A172 (cell line): Measurements from ENCODE around the gene CHST14. TPM values are rescaled to one million over a fixed set of nuclear protein-coding genes. Genes with fewer than 3 reads are reported as not detected.

Experiments used
- DNase-seq: peaks from one replicate; pipeline ENCODE4 v3.0.0-alpha.2; 2015; ENCODE audit warnings: low spot score
- total RNA-seq: library from RNA; depleted of rRNA; stranded (reverse); fragments of >200 nt; shearing (Covaris generic); gene quantifications from 2 replicates; pipeline ENCODE4 v1.2.3, GENCODE V29; 2014; rRNA removed

Gene CHST14, protein sequence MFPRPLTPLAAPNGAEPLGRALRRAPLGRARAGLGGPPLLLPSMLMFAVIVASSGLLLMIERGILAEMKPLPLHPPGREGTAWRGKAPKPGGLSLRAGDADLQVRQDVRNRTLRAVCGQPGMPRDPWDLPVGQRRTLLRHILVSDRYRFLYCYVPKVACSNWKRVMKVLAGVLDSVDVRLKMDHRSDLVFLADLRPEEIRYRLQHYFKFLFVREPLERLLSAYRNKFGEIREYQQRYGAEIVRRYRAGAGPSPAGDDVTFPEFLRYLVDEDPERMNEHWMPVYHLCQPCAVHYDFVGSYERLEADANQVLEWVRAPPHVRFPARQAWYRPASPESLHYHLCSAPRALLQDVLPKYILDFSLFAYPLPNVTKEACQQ
- 39.0 and 49.1 TPM in 2 replicates for total RNA-seq

DNA sequence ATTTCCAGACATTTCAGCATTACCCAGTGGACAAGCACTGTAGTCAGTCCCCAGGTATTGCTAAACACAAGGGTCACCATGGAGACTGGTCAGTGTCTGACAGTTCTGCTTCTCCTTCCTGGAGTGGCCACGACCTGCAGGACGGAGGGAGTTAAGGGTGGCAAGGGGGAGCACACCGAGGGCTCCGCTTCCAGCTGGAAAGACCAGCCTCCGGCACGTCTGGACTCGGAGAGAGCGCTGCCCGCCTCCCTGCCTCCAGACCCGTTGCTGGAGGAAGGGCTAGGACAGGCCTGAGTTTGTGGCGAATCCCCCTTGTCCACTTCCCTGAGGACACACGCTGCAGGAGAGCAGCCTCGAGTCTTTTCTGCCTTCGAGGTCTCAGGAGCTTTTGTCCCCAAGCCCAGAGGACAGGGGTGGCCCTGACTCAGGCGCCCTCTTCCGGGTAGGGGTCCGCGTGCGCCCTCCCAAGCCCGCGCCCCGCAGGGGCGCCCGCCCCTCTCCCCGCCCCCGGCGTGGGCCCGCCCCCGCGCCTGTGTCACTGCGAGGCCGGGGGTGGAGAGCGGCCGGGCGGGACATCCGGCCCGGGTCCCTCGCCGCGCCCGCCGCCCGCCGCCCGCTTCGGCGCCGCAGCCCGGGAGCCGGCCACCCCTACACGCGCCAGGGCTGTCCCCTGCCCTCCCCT is at the start of gene CHST14:
Gene CHST14 (plus strand): TSS at position 562 of the 682 bp plus-strand sequence. CDS start 230 bp downstream, outside the sequence.
- peak; percentile 35 for DNase-seq

DNA sequence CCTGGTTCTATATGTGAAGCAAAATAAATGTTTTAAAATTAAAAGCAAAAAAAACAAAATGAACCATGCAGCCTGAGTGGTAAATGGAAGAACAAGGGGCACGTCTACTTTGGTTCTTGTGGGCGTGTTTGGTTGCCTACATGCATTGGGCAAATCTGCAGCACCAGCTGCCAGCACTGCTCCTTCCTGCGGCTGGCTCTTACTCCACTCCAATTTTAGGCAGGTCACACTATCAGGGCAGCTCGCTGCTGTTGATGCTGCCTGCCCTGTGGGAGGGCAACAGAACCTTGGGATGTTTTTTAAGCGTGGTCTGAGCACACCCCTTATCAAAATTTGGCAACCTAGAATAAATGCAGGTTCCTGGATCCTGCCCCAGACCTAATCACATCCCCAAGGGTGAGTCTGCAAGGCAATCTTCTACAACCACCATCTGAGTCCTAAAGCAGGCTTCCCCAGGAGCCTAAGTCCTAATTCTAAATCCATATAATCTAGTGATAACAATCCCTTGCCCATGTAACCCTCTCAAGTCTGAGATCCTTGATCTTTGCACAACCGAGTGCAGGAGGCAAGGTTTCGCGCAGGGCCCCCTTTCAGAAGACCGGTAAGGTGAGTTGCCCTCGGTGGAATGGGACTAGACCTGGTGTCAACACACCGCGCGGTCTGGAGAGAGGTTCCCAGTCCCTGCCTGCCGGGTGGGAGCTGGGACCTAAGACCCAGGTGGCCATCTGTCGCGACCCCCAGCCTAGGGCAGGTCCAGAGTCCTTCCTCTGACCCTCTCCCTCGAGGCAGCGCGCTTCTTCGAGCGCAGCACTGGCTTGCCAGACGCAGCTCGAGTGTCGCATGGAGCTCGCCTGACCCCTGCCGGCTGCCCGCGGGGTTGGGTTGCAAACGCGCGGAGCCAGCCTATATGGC is 49.3 kb upstream of the CHST14 start:
- DNase-seq = no peak

DNA sequence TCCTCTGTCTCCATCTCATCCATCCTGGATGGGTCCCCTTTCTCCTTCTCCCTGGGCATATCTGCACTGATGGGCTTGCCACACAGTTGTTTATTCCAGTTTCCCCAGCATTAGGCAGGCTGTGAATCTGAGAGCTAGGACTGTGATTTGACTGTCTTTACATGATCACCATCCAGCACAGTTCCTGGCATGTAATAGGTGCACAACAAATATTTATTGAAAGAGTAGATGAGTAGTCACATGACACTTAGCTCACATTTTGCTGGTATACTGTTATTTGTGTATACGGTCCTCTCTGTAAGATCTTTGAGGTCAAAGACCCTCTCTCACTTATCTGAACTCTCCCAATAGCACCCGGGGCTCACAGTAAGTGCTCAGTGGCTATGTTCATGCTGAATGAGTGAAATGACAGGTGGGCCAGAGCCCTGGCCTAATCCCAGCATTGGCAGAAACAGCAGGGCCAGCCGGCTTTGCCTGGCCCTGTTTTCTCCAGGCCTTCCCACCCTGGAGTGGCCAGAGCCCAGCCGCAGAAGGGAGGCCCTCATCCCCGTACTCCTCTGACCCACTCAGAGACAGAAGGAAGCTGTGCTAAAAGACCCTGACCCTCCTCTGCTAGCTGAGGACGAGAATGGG is 46.2 kb upstream of the CHST14 start:
- DNase-seq = no peak

DNA sequence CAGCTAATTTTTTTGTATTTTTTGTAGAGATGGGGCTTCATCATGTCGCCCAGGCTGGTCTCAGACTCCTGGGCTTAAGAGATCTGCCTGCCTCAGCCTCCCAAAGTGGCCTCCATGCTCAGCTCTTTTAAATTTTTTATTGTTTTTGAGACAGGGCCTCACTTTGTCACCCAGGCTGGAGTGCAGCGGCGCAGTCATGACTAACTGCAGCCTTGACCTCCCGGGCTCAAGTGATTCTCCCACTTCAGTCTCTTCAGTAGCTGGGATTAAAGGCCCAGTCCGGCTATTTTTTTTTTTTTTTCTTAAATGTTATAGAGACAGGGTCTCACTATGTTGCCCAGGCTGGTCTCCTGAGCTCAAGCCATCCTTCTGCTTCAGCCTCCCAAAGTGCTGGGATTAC is 45.1 kb upstream of the CHST14 start:
- no peak for DNase-seq

DNA sequence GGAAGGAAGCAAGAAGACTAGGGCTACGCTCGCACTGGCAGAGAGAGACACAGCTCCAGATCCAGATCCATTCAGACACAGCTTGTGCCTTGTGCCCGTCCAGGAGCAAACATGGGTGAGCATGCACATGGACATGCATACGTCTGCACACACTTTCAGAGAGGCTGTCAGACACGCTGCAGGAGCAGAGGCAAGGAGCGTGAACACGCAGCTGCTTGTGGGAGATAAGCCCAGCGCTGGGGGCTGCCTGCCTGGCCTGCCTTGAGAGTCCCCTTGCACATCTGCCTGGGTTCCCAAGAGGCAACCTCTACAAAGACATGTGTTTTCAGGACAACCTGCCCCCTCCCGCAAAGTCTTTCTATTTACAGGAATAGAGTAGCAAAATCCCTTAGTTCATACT is 43.6 kb upstream of the CHST14 start:
- DNase-seq = no peak

DNA sequence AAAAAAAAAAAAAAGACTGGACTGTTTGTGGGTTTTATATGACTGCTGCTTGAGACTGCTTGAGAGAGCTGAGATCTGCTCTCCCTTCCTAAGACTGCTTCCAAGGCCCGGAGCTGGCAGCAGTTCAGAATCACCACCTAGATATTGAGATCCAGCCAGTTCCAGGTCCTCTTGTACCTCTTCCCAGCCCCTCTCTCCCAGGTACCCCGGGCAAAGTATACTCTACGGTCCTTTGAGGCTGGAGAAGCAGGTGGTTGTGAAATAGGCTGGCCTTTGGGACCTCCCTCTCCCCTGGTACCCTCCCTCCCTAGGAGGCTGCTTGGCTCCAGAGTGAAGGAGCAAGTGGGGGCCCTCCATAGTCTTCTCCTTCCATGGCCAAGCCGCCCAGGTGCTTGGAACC is 42.6 kb upstream of the CHST14 start:
- DNase-seq = no peak

DNA sequence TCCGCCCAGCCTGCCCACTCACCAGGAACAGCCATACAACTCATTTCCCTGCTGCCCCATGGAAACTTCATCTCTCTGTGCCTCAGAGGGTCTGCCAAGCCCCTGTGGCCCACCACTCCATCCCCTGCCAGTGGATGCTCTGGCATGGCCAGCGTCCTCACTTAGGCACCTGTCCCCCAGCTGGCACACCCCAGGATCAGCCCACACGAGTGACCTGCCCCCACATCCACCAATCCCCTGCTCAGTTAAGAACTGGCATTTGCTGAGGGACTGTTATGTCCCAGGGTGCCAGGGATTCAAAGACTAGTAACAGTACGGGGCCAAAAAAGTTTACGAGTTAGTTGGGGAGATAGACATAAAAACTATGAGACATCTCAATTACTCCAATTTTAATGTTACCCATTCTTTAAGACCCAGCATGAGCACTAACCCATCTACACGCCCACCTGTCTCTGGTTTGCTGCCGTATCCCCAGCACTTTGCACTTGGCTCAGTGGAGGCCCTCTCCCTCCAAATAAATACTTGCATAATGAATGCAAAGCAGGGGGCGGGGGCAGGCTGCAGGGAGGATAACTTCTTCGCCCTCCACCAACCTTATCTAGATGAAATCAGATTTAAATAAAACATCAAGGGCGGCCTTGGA is 41.6 kb upstream of the CHST14 start:
- DNase-seq = no peak

DNA sequence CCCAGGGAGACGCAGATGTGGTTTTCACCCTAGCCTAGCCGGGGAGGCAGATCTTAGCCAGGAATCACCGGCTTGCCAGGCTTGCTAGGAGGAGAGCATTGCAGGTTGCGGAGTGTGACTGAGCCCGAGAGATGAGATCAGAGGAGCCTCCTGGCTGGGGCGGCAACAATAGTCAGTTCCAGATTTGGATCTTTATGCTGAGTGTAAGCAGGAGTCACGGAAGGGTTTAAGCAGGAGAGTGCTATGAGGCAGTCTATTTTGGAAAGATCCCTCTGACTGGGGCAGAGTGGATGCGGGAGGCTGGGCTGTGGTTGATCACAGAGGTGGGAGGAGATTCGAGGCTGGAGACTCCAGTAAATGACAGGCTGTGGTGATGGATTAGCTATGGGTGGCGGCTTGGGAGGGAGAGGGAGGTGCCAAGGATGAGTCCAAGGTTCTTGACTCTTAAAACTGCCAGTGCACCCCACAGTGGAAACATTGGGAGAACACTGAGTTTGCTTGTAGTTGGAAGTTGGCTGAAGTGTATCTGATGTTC is 40.4 kb upstream of the CHST14 start:
- DNase-seq = peak; percentile 76

DNA sequence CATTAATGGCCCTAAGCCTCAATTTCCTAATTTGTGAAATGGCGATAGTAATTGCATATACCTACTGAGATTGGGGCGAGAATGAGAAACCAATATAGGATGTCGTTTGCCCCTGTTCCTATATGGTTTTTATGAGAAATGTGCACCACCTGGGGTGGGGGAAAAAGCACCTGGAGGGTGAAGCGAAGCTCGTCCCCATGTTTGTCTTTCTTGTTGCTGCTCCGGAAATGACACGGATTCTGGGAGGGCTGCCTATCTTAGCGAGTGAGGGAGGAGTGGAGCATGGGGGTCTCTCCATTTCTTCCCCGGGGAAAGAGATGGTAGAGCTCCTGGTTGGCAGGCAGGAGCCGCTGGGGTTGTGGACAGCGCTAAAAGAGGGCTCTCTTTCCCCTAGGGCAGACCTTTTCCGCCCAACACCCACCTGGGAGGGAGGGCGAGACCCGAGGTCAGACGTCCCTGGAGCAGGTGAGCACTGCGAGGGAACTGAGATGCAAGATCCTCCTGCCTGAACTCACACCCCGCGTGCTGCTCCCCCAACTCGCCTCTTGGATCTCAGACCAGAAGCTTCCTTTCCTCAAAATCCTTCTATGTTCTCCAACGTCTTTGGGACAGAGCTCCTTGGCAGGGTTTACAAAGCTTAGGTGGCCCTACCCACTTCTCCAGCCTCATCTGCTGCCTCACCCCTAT is 35.6 kb upstream of the CHST14 start:
- no peak for DNase-seq

DNA sequence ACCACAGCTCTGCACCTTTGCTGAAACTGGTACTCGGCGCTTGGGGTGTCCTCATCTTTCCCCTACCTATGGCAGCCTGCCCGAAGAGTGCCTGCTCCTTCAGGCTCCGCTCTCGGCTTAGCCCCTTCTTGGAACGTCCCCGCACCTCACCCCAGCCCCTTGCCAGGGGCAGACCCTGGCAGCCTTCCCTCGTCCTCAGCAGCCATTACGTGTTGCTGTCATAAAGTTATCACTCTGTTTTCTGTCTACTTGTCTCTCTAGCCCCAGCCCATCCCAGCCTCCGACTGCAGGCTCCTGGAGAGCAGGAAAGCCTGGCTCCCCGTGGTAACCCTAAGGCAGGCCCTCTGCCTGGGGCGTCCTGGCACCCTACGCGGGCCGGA is 35.1 kb upstream of the CHST14 start:
- no peak for DNase-seq

DNA sequence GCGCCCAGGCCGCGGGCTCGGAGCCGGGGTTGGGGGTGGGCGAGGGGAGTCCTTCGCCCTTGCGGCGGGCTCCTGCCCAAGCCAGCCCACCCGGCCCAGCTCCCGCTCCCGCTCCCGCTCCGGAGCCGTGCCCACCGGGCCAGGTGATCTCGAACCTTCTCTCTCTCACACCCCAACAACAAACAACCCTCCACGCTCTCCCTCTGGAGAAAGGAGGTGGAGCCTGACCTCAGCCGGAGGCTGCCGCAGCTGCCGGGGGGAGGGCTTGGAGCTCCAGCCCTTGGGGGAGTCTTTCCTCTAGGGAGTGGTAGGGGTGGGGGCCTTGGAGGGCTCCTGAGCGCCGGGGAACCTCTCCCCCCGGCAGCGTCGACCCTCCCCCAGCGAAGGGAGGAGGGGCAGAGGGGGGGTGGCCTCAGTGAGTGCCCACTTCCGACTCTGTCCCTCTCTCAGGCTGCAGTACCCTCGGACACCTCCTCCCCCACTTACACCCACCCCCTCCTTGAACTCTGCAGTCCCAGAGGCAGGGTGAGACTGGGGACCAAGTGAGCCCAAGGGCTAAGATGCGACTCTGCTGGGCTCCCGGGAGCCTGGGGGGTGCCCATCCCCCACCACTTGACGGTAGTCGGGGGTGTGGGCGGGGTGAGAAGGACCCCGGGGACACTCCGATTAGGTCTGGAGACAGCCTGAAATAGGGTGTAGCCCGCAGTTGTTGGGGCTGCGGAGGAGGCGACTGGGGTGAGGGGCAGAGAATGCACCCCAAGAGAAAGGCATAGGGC is 34.5 kb upstream of the CHST14 start:
- DNase-seq = no peak

DNA sequence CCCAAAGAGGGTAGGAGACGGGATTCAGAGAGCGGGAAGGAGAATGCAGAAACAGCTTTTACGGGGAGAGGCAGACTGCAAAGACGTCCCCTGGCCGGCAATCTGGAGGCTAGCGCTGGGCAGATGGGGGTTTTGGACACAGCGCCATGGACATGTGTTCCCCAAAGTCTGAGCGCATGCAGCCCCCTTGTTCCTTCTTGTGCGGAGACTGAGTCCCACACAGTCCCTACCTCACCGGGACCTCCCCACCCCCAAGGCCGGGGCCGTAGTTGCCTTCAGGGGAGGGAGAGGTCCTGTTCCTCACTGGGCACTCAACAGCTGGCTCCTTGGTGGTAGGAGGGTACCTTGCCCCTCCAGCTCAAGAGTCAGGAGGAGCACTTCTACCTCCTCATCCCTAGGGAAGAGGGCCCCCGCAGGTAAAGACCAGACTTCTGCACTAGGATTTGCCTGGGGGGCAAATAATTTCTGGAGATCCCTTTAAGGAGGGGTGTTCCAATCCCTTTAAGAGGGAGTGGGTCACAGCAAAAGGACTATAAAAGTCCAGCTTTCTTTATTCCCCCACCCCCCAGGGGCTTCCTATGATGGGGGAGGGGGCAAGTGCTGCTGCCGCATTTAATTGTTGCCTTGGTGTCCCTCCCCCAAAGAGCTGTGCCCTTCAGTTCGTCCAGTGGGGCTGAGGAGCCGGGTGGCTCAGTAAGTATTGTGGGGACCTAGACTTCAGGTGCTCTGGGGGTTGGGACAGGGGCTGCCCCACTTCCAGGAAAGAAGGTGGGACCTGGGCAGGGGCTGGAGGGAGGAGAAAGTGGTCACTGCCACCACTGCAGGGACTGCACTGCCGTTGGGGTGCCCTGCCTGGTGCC is 33.7 kb upstream of the CHST14 start:
- DNase-seq = no peak

DNA sequence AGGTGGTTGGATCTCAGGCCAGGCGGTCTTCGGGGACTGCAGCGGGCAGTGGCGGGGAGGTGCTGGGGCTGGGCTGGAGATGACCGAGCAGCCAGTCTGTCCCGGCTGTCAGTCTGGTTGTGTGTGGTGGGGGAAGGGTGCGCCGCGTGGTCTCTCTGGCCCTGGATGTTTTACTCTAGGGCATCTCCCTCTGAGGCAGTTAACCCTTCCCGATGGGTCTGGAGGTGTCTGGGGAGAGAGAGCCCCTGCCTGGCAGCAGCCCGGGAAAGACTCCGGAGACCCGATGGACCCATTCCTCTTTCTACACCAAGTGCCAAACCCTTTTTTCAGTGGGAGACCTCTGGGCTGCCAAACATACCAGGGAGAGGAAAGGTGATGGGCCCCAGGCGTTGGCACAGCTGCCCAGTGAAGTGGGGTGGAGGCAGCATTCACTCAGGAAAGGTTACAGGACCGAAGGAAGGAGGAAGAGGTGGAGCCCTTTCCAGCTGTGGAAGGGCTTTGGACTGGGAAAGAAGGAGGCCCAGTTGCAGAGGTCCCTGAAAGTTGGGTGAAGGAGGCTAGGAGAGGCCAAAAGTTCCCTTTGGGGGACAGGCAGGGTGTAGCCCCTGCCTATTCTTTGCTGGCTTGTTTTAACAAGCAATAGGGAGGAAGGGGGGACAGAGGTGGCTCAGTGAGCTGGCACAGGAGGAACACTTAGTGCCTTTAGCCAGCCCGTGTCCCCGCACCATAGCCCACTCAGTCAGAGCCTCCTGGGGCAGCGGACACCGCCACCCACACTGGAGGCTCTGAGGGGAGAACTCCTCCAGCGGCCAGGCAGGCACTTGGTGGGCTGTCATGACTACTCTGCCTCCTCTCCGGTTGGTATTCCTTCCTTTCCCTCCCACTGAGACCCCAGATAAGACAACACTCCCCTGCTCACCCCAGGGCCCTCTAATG is 32.8 kb upstream of the CHST14 start:
- DNase-seq = no peak

DNA sequence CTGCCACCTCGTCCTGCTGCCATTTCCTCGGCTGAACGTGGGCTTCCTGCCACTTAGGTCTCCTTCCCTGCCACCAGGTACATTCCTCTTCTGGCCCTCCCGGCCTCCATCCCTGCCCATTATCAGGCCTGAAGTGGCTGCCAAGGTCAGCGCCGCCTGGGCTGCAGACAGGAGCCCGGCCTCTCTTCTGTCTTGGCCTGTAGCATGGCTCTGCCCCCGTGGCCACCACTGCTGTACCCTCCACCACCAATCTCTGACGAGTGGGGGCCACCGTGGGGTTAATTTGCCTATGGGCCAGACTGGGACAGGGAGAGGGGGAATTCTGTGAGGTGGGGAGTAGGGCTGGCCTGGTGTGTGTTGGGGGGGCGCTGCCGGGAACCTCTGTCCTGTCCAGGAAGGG is 32.1 kb upstream of the CHST14 start:
- no peak for DNase-seq

DNA sequence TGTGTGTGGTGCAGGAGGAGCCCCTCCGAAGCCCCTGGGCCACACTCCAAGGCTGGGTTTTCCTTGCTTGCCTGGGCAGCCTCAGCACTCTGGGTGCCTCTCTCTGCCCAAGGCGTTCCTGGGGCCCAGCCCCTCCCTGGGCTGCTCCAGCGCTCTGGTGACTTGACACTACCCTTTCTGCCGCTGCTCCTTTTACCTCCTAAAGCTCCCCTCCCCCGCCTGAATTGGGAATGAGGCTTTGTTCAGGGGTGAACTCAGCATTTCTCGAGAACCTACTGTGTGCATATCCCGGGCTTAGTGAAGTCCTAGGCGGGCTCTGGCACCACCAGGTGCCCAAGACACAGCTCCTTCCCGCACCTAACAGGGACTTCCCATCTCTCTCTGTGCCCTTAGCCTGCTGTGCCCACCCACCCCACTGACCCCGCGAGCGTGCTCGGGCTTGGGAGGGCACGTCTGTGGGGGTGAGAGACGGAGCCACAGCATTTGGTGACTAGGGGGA is 31.3 kb upstream of the CHST14 start:
- DNase-seq = peak; percentile 10

DNA sequence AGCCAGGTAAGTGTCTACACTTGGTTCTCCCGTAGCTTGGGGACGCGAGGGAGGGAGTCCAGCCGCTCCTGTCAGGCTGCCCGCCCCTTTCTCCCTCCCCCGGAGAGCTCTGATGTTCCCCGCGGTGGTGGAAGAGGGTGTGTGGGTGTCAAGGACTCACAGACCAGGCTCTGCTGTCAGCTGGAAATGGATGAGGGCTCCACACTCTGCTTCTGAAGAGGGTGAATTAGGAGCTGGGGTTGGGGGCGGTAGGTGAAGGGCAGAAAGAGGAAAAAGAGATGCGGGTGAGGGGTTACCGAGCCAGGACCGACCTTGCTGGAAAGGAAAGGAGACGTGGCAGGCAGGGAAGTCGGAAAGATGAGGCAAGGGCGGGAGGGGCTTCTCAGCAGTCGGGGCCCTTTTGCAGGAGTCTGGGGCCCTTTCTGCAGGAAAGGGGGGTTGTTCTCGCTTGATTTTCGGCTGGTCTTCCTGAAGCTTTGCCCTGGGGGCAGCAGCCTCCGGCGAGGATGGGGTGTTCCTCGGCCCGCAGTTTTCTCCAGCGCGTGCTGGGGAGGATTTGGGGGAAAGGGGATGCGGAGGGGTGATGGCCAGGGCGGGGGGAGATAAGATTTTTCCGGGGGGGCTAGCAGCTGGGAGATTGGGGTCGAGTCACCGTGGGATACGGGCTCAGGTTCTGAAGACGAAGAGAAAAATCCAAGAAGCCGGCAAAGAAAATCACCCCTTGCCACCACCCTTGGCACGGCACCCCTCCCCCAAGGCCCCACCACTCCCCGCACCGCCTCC is 30.6 kb upstream of the CHST14 start:
- DNase-seq = no peak
